ENCODE results near the gene C14orf132.
"Not testable (repeated sequence)": the region's sequence is repeated elsewhere in the genome, so short reads cannot be mapped to it uniquely, and the experiment has no call there.

GRCh38 chr14:96012757-96013156 lies 26.4 kb upstream of the C14orf132 start:
- TF ChIP-seq CTCF (IDR thresholded peaks at IDR 0.05; ENCODE audit: insufficient read depth, low read depth, low read length); EZH2 (IDR thresholded peaks at IDR 0.05; ENCODE audit: insufficient read depth, low read length): not testable (repeated sequence)

Measured in astrocyte (in vitro differentiated cells and primary cell).